Activated CD4-positive, alpha-beta T cell treated with anti-CD3 and anti-CD28 coated beads for 24 hours (primary cell): ENCODE measurements around the gene TXNDC8.
"Not testable (repeated sequence)": the region's sequence is repeated elsewhere in the genome, so short reads cannot be mapped to it uniquely, and the experiment has no call there.

Experiments used
- DNase-seq, 2 donors: peaks; one replicate each; pipeline ENCODE4 v3.0.0-alpha.2; 2020; ENCODE audit warnings: low read depth in 2 of 2

Gene TXNDC8

DNA sequence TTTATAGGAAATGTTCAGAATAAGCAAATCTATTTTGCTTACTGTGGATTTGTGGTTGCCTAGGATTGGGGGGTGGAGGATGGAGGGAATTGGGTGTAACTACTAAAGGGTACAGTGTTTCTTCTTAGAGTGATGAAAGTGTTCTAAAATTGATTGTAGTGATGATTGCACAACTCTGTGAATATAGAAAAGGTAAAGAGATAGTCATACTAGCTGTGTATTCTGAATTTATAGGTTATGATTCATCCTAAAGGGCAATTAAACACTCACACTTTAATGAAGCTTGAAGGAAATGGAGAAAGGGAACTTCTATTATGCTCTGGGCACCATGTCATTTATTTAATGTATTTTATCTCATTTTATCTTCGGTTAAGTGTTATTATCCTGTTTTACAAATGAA, 9.9 kb downstream of the TXNDC8 start:
- DNase-seq, result no peak

DNA sequence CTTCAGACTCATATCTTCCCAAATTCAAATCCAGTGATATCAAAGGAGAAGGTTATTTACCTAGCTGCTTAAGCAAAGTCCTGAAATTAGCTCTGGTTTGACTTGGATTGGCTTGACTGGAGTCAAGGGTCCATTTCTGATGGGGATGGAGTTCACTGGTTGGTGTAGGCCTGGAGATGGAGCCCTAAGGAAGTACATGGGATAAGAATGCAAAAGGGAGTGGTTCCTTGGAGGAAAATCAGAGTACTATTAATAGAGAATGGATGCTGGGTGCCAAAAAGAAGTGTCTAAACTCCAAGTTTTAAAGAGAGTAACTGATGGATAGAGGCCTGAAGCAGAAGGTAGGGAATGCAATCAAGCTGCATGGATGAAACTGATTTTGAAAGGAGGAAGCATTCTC, 13.8 kb downstream of the TXNDC8 start:
- DNase-seq, result no peak

DNA sequence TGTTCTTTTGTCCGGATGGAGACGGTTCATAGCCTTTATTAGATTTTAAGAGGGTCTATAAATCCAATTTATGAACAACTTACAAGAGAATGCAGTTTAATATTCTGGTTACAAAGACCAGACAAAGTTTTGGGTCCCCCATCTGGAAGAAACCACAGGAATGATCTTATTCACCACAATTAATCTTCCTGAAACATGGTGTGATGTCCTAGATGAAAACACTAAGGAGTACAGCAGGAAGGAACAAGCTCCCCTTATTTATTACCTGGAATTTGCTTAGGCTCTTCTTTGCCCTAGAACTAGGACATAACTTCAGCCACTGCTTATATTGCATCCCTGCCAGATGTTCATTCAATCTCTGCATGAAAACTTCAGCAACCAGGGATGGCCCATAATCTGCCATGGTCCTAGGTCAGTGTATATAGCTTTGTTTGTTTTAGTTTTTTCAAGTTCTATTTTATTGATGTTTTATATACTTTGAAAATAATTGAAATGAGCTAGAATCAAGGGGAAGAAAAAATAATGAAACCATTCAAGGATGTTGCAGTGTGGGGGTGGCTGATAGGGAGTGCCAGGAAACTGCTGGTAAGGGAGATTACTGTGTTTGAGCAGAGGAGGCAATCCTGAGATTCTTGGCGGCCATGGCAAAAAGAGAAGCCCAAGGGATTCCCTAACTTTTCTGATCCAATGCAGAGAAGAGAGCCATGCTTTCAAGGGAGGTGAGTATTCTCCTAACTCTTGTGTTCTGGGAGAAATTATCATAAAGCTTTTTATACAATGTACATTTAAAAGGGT, 16.8 kb downstream of the TXNDC8 start:
- DNase-seq, result no peak

DNA sequence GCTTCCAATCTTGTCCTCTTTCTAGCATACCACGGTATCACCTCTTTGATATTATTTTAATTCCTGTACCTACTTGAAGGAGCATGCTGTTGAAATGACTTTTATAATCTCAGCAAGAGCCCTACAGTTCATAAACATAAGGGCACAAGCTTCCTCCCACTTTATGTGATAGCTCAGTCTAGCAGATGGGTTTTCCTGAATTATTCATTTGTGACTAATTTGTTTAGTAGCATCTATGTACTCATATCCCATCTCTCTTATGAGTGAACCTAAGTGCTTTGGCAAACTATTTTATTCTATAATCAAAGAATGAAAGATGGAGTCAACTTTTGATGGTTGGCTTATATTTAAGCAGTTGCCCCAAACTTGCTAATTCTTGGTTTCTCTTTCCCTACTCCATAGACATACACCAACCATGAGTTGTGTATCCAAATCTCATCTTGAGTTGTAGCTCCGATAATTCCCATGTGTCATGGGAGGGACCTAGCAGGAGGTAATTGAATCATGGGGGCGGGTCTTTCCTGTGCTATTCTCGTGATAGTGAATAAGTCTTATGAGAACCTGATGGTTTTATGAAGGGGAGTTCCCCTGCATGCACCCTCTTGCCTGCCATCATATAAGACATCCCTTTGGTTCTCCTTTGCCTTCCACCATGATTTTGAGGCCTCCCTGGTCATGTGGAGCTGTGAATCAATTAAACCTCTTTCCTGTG, 17.7 kb downstream of the TXNDC8 start:
- no peak for DNase-seq

DNA sequence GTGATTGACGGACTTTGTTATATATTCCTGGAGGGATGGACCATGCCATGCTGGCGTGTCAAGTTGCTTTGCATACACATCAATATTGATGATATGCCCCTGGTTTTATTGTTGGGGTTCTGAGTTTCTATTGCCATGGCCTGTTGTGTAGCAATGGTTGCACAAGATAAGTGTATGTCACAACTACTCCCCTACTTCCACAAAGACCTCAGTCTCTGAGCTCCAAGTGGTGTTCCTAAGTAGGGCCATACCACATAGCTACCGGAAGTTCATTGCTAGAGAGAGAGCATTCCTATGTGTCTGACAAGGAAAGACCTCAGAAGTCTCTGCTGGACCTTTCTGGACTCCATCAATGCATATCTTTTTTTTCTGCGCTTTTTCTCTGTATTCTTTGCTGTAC, 19.8 kb downstream of the TXNDC8 start:
- DNase-seq, result no peak

DNA sequence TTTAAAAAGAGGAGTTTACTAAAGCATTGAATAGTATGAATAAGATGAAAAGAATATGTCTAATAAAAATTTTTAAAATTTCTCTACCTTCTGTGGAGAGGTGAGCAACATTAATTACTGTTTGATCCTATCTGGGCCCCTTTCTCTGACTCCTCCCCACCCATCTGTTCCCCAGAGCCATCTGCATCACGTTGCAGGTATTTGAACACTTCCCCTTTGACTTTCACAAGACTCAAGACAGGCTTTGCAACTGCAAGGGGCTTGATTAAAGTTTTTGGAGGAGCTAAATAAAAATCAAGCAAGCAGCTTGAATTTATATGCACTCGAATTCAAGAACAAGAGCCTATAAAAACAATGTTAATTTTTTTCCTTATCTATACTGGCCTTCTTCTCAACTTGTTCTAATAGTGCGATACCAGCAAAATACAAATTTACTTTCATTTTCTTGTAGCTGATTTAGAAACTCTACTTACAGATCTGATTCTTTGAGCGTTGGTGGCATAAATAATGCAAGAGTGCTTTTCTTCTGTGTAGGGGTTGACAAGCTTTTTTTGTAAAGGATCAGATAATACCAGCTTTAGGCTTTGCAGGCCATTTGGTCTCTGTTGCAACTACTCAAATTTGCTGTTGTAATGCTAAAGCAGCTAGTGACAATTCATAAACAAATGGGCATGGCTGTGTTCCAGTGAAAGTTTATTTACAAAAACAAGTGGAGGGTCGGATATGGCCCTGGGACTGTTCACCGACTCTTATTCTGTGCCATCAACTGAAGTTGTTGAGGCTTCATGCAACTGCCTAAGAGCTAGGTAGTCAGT, 21.2 kb downstream of the TXNDC8 start:
- no peak for DNase-seq

DNA sequence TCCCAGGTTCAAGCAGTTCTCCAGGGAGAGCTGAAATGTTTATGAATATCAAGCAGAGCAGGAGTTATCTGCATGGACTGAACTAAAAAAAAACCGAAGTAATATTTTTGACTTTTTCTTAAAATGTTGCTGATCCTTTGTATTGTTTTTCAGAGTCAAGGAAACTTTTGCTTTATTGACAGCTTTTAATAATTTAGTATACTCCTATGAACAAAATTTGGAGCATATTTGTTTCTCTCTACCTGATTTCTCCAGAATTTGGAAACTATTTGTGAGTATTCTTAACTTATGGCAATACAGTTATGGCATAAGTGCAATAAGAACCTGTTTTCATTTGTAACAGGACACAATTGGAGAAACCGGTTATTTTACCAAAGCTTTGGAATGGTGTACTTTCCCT, 25.7 kb downstream of the TXNDC8 start:
- DNase-seq, result not testable (repeated sequence)

DNA sequence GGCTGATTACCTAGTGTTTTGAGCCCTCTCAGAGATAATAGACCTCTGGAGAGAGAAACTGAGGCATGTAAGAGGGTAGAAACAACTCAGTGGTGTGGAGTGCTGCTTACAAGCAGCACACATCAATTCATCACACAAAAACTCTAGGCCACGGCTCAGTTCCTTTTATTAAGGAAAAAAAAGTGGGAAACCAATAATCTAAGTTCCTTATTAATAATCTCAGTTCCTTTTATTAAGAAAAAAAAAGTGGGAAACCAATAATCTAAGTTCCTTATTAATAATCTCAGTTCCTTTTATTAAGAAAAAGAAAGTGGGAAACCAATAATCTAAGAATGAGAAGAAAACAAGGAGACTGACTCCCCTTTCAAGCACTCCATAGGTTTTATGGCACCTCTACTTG, 28.0 kb downstream of the TXNDC8 start:
- DNase-seq, result no peak

DNA sequence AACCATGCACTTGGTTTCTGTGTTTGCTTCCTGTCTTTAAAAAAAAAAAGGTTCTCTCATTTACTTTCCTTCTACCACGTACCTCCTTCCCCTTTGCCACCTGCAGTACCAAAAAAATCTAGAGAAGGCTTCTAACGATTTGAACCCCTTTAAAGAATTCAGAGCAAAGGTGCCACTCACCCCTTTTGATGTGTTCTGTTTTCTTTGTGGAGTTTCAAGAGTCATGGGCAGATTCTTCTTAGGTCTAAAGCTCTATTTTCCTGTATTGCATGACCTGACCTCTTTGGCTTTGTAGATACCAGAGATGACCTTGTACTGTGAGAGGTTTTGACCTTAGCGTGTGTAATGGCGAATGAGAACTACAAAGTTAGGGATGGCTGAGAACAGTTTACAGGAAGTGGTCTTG, 29.0 kb downstream of the TXNDC8 start:
- no peak for DNase-seq

DNA sequence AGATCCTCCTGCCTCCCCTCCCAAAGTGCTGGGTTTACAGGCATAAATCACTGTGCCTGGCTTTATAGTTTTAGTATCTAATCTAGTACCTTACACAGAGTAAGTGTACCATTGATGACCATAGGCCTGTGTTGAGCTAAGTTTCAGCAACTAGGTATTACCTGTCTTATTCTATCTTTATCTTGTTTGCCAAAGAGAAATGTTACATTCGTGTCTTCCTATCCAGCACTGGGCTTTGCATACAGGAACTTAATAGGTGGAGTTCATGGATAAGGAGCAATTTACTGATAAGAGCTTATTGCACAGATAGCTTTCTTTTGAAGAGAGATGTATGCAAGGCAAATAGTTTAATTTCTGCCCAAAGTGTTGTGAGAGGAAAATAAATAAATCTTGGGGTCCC, 30.5 kb downstream of the TXNDC8 start:
- DNase-seq, result no peak

DNA sequence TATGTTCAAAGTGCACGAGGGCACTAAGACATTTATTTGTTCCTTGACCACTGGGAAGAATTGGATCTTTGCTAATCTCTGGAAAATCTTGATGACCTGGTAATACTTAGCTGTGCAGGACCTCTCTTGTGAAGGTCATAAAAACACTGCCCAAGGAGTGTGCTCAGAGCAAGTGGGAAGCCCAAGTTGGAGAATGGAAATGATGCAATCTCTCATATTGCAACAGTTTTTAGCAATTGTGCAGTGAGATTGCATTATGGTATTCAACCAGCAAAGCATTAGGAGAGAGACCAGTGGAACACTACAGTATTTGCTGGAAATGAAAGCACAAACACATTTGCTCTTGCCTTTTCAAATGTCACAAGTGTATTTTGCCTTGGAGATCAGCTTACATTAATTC, 34.5 kb downstream of the TXNDC8 start:
- no peak for DNase-seq

DNA sequence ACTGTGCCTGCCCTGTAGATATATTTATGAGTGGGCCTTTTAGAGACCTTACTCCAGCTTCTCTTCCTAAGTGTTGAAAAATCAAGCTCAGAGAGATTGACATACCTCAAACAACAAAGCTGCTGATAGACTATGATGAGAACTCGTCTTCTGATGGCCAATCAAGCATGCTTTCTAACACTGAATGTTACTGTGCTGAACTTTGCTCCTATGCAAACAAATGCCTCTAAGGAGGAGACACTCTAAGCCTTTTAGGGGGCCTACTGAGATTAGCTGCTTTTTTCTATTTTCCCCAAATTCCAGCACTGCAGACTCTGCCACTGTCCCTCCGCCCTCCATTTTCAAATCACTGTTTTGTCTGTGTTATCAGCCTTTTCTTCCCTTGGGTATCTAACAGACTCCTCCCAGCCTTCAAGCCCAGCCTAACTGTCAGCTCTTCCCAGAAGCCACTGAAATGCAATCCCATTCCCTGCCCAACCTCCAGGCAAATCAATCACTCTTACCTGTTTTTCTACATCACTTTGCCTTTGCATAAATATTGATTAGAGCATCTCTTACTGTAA, 39.5 kb downstream of the TXNDC8 start:
- DNase-seq, result no peak

DNA sequence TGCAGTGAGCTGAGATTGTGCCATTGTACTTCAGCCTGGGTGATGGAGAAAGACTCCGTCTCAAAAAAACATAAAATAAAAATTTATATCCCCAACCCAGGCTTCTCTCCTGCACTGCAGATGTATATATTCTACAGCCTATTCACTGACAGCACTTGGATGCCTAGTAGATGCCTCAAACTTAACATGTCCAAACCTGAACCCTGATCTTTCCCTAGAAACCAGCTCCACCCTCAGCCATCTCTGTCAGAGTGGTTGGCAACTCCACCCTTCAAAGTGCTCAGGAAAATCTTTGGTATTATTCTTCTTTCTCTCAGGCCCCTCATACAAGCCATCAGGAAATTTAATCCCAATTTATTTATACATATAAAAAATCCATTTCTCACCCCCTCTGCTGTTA, 44.4 kb downstream of the TXNDC8 start:
- DNase-seq, result no peak

DNA sequence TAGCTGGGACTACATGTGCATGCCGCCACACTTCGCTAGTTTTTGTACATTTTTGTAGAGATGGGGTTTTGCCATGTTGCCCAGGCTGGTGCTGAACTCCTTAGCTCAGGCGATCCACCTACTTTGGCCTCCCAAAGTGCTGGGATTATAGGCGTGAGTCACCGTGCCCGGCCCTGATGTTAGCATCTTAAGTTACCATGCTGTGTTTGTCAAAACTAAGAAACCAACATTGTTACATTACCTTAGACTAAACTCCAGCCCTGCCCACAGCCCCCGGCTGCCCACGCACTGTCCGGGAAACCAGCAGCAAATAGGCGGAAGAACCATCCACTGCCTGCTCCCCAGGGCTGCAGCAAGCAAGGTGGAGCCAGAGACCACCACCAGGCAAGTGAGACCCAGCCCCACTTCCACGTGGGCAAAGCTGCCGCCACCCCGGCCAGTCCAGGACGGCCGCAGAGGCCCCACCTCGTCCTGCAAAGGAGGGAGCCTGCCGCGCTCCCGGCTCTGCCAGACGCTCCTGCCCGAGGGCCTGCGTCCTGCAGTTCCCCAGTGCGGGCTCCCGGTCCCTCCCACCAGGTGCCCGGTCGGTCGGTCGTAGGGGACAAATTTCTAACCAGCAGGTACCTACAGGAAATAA, 45.6 kb downstream of the TXNDC8 start:
- no peak for DNase-seq

DNA sequence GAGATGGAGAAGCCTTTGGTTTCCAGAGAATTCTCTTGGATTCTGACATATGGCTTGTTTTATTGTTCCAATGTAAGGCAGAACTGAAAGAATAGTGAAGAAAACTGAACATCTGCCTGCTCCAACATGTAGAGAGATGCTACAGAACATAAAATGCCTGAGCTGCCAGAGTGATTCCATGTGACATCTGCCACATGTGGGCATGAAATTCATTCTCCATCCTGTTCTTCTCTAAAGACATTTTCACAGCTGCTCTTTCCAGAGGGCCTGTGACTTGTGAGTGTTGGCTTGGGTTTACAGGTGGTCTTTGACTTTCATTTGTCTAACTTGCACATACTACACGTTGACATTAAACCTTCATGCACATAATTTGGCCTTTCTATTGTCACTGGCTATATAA, 47.7 kb downstream of the TXNDC8 start:
- DNase-seq, result no peak

DNA sequence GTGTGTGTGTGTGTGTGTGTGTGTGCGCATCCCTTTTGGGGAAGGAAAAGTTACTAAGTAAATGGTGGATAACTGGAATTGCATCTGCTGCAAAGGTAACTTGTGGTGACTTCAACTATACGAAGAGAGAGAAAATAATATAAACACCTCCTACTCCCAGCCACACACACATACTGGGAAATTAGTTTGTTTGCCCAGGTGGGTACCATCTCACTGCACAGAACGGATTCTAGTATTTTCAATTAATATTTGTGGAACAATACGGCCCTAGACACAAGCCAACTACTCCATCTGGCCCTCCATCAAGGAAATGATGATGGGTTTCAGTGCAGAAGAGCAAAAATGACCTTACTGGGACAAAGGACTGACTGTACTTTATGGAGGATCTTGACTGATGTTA, 49.2 kb downstream of the TXNDC8 start:
- DNase-seq, result no peak

DNA sequence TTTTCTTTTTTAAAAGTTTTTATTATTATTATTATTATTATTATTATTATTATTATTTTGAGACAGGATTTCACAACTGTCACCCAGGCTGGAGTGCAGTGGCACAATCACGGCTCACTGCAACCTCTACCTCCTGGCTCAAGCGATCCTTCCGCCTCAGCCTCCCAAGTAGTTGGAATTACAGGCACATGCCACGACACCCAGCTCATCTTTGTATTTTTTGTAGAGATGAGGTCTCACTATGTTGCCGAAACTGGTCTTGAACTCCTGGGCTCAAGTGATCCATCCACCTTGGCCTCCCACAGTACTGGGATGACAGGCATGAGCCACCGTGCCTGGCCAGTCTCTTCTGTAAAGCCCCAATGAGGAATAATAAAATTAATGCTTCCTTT, 50.4 kb downstream of the TXNDC8 start:
- no peak for DNase-seq

DNA sequence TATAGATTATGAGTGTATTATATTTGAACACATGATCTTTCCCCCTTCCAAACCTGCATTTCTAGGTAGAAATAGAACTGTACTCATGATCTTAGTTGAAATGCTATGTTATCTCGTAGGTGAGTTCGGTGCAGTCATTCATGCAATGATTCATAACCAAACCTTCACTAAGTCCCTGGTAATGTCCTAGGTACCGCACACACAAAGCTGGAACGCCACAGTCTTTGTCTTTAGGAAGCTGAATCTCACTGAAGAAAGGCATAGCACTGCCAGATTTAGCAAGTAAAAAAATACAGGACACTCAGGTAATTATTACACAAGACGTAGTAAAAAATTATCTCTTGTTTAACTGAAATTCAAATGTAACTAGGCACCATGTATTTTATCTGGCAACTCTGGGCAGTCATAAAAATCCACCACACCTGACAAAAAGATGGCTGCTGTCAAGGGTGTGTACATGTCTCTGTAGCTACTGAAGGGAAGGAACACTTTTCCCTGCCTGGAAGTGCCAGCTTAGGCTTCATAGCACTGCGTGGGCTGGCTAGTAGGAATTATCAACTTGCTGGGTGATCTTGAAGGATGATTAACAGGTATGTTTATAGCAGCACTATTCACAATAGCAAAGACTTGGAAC, 53.3 kb downstream of the TXNDC8 start:
- no peak for DNase-seq

DNA sequence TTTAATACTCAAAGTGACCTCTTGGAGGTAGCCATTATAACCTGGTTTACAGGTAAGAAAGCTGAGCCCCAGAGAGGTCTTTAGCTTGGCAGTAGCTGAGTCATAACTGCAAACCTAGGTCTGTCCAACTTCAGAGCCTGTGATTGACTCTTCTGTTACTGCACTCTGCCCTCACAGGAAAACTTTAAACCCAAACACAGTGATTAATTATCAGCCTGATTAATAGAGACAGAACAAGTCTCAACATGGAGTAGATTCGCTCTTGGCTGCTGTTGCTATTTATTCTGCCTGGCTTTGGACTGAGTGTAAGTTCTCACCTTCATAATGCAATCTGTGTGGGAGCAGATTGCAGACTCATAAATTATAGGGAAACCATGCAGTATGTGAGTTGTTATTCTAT, 53.9 kb downstream of the TXNDC8 start:
- DNase-seq, result no peak

DNA sequence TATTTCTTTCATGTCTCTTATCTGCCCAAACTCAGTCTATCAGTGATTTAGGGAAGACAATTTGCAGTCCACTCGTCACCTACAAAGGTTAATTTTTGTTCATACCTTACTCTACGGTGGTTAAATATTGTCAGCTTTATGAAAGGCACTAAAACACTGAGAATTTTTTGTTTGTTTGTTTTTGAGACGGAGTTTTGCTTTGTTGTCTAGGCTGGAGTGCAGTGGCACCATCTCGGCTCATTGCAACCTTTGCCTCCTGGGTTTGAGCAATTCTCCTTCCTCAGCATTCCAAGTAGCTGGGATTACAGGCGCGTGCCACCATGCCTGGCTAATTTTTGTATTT, 55.0 kb downstream of the TXNDC8 start:
- no peak for DNase-seq

DNA sequence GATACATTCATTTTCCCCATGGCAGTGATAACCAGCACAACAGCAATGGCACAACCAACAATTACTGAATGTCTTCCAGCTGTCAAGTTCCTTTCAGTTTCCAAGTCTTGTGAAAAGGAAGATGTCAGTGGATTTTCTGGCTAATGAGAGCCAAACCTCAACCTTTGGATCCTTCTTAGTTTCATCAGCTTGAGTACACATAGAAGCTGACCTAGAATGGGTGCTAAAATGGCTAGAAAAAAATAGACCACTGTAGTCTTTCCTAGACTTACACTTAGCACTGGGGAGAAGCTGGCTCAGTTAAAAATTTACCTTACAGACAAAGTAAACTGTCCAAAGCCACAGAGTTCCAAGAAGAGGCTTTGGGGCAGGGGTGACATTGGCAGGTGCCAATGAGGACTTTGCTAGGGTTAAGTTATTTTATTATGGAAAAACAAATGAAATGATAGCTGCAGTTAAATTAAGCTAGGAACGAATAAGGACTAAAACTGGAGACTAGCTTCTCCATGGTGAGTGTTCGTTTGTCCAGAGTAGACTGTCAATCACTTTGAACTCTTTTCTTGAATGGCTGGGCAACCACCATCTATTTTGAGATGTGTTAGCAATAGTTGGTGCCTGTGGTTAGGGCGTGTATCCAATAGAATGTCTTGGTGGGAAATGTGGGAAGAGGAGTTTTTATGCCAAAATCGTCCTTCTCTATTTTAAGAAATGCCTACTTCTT, 55.5 kb downstream of the TXNDC8 start:
- no peak for DNase-seq
